Fibroblast of skin of scalp (primary cell): ENCODE results near the gene PAPLN.

Experiments used
- DNase-seq: peaks from one replicate; pipeline ENCODE4 v3.0.0-alpha.2; 2013

Gene PAPLN

DNA sequence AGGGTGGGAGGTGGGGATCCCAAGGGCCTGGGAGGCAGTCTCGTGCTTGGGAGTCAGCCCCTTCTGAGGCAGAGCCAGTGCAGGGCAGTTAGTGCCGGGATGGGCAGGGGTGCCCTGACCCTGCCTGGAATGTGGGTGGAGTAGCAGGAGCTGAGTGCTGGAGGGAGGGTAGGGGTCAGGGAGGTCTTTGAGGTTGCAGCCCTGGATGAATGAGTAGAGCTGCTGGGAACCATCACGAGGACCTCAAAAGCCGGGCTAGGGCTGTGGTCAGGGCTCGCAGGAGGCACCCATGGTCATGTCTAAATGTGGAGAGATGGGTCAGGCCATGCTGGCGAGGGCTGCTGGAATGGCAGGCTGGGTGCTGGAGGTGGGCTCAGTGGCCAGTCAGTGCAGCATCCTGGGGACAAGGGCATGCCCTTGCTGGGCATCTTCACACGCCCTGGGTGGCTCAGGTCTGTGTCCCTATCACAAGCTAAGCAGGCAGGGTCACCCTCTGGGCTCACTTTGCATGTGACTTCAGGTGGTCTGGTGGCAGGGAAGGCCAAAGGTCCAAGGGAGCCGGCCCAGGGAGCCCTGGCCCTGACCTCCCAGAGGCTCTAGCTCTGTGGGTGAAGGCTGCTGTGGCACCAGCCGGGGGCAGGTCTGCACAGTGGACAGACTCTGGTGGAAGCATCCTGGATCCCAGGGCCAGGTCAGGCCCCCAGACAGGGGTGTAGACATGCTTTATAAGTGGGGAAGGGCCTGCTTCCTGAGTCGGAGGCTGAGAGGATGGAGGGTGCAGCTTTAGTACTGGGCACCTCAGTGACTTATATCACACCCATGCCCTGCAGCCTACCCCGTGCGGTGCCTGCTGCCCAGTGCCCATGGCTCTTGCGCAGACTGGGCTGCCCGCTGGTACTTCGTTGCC is 24.5 kb downstream of the PAPLN start:
- no peak for DNase-seq

DNA sequence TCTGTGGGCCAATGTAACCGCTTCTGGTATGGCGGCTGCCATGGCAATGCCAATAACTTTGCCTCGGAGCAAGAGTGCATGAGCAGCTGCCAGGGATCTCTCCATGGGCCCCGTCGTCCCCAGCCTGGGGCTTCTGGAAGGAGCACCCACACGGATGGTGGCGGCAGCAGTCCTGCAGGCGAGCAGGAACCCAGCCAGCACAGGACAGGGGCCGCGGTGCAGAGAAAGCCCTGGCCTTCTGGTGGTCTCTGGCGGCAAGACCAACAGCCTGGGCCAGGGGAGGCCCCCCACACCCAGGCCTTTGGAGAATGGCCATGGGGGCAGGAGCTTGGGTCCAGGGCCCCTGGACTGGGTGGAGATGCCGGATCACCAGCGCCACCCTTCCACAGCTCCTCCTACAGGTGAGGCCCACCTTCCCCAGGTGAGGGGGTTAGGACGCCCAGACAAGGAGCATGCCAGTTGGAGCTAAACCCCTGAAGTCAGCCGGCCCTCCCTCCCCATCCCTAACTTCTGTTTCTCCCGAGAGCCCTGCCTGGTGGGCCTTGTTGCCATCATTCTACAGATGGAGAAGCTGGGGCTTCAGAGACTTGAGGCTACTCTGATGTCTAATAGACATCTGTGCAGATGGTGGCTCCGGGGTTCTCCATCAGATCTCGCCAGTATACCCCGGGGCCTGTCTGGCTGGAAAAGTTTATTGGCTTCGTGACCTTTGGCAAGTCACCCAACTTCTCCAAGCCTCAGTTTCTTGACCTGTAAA is 25.3 kb downstream of the PAPLN start:
- DNase-seq = no peak

DNA sequence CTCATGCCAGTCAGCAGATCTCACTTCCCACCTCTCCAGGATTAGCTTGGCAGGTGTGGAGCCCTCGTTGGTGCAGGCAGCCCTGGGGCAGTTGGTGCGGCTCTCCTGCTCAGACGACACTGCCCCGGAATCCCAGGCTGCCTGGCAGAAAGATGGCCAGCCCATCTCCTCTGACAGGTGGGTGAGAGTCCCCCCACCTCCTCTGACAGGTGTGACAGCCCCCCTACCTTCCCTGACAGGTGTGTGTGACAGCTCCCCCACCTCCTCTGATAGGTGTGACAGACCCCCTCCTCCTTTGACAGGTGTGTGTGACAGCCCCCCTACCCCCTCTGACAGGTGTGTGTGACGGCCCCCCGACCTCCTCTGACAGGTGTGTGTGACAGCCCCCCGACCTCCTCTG is 26.3 kb downstream of the PAPLN start:
- no peak for DNase-seq

DNA sequence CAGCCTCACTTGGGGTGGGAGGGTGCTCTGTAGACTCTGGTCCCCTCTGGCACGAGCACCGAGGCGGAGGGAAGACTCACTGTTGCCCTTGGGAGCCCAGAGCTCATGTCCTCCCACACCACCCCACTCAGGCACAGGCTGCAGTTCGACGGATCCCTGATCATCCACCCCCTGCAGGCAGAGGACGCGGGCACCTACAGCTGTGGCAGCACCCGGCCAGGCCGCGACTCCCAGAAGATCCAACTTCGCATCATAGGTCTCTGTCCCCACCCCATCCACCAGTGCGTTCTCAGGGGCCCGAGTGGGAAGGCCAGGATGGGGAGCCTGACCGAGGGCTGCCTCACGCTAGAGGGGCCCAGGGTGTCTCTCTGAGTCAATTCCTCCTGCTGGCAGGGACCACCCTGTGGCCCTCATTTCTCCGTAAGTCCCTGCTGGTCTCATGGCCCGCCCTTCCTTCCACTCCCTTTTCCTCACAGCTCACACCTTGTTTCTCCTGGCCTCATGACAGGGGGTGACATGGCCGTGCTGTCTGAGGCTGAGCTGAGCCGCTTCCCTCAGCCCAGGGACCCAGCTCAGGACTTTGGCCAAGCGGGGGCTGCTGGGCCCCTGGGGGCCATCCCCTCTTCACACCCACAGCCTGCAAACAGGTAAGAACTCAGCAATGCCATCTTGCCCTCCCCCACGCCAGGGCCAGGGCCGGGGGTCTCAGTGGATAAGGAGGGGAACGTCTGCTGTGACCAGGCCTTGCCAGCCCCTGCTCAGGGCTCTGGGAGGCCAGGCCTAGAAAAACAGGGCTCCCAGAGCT is 27.0 kb downstream of the PAPLN start:
- DNase-seq = no peak

DNA sequence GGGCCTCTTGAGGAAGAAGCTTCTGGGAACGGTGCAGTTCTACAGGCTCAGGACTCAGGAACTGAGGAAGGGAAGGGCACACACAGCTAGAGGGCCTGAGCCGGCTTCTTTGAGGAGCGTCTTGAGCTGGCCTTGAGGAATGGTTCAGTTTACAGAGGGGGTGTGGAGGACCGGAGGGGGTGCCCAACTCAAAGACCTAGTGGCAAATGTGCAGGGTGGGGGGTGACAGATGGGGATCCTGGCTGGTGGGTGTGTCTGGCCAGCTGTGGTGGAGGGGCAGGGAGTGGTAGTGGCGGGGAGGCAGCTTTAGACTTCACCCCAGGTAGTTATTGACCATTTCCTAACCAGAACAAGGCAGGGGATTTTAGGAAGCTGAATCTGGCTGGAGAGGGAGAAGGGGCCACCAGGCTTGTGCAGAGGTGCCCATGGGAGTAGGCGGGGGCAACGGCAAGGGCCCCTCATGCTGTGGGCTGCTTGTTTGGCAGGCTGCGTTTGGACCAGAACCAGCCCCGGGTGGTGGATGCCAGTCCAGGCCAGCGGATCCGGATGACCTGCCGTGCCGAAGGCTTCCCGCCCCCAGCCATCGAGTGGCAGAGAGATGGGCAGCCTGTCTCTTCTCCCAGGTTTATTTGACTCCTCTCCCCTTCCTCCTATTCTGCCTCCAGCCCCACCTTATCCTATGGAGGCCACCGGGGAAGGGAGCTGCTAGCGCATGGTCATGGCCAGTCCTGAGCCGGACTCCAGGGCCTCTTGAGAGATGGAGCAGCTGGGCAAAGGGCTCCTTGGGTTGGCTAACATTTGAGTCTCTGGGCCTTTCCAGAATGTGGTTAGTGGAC is 27.8 kb downstream of the PAPLN start:
- no peak for DNase-seq

DNA sequence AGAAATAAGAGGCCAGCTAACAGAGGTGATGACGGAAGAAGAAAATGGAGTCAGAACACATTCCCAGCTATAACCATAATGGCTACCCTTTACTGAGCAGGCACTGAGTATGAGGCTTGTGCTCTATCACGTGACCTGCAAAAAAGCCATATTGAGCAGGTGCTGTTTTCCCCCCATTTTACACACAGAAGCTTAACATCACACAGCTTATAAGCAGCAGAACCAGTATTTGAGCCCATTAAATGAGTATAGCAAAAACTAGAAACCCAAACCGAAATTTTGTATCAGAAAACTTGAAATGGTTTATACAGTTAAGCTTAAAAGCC is 28.4 kb downstream of the PAPLN start:
- DNase-seq = no peak

DNA sequence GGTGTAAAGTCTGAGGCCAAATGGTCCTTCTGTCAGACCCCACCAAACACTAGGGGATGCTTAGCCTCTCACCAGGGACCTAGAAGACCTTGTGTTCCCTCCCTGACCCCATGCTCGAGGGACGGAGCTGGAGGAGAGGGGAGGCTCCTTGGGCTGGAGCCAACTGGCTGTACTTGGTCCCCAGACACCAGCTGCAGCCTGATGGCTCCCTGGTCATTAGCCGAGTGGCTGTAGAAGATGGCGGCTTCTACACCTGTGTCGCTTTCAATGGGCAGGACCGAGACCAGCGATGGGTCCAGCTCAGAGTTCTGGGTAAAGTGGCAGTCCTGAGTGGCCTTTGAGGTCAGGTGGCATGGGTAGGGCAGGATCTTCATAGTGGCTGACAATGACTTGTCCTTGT is 29.0 kb downstream of the PAPLN start:
- DNase-seq = no peak

DNA sequence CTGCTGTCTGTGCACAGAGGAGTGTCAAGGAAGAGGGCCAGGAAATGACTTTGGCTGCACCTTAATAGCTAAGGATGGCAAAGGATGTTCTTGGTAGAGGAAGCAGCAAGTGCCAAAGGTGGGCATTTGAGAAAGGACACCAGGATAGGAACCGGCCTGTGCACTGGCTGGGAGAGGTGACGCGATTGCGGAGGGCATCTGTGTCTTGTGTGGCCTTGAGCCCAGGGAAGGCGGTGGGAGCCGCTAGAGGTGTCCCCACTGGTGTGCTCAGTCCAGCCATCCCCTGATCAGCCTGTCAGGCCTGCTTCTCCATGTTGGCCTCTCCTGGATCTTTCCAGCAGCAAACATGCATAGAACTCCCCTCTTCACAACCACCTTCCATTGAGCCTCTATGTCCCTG is 30.2 kb downstream of the PAPLN start:
- no peak for DNase-seq

DNA sequence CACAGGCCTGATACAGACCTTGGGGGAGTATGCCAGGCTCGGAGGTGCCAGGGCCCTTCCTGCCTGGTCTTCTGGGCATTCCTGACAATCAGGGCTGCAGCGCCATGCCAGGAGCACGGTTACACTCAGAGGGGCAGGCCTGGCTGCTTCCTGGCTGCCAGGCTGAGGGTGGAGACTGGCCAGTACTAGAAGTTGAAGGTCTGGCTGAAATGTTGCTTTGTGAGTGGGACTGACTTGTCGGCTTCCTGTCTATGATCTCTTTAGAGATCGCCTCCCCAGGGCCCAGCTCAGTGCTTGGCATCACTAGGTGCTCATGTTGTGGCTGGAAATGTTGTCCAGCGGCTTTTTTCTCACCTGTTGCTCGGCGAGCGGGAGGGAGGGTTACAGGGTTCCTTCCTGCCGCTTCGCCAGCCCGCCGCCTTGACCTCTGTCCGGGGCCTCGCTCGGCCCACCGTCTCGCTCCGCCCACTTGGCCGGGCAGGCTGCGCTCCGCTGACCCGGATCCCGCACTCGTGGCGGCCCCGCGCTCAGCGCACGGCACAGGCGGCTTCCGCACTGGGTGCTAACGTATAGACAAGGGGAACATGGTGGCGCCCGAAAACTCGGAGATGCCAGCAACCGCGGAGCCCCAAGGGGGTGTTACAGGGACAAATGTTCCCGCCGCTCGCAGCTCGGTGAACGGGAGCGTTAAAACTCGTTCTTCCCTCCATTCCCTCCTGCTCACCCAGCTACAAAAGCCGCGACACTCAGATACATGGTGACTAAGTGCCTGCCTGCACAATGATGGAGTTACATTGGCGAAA is 32.6 kb downstream of the PAPLN start:
- DNase-seq = no peak

DNA sequence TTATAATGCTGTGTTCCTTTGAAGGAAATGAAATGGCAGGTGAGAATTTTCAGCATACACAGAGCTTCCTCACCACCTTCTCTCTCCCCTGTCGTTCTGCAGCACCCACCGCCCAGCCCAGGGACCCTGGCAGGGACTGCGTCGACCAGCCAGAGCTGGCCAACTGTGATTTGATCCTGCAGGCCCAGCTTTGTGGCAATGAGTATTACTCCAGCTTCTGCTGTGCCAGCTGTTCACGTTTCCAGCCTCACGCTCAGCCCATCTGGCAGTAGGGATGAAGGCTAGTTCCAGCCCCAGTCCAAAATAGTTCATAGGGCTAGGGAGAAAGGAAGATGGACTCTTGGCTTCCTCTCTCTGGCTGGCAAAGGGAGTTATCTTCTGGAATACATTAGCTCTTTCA is 35.1 kb downstream of the PAPLN start:
- DNase-seq = no peak

DNA sequence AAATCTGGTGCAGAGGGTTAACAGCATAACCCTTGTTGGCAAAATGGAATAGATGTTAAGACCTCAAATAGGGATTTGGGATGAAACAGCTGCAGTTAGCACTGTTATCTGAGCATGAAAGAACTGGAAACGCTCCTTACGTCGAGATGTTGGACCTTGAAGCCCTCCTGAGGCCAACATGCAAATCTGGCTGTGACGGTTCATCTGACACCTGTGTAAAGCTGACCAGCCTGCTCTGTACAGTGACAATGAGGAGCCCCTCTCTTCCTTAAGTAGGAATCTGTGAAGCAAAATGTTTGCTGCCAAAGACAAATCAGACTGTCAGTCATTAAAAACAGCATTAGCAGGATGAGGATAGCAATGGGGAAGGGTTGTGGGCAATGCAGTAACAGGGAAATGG is 36.5 kb downstream of the PAPLN start:
- DNase-seq = no peak

DNA sequence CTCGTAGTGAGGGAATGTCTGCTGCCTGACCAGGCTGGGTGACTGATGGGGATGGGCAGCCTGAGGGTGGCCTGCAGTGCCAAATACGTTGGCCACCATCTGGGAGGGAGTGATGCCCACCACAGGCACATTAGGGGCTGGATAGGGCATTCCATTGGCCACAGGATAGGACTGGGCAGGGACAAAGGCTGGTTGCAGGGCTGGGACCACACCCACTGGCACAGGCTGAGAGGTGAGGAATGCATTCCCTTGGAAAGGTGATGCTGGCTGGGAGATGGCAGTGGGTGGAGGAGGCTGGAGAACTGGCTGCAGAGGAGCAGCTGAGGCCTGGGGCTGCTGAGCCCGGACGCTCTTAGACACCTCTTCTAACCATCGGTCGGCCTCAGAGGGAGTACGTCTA is 39.5 kb downstream of the PAPLN start:
- DNase-seq = no peak

DNA sequence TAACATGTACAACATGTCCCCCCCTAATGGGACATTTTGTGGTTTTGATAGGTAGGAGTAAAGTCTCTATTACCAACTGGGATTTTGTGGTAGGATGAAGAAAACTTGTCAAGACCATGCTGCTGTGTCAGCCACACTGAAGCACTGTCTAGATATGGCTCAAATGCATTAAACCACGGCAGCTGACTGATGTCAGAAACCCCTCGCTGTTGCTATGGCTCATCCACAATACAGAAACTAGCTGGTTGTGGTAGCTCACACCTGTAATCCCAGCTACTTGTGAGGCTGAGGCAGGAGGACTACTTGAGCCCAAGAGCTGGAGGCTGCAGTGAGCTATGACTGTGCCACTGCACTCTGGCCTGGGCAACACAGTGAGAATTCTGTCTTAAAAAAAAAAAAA is 40.1 kb downstream of the PAPLN start:
- DNase-seq = no peak

DNA sequence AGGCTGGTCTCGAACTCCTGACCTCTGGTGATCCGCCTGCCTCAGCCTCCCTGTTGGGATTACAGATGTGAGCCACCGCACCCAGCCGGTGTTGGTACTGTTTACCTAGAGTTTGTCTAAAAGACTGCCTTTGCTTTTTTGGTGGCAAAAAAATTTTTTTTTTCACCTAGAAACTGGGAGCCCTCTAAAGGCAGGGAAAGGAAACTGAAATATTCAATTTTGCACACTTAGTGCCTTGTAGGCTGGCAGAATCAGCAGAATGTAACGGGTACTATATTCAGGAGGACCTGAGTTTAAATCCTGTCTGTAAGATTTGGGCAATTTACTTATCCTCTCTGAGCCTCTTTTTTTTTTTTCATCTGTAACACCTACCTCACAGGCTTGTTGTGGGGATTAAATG is 43.6 kb downstream of the PAPLN start:
- no peak for DNase-seq

DNA sequence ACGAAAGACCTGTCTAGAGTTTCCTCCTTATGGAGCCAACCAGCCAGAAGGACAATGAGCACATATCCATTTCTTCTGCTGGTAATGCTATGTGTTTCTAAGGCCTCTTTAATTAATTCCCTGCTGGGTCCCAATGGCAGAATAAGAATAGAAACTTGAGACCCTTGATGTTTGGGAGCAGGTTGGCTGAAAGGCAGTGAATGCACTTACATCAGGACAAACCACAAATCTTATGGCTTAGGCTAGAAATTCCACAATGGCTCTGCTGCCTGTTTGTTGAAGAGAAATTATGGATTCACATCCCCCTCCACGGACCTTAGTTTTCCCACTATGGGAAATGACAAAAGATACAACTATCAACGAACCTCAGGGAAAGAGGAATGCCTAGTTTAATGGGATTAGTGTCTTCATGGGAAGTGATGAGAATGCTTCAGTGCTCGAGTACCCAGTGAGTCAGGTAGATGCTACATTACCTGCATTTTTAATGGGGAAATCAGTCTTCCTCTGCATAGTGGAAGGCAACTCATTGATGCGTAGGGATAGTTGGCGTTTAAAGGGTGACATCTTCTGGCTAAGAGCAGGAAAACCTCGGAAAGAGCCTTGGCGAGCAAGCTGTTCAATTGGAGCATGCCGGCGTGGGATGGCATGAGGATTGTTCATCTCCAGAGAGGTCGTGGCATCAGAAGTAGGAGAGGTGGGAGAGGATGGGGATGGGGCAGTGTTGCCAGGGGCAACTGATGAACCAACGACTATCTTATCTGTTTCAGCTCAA is 46.5 kb downstream of the PAPLN start:
- peak; percentile 47 for DNase-seq

DNA sequence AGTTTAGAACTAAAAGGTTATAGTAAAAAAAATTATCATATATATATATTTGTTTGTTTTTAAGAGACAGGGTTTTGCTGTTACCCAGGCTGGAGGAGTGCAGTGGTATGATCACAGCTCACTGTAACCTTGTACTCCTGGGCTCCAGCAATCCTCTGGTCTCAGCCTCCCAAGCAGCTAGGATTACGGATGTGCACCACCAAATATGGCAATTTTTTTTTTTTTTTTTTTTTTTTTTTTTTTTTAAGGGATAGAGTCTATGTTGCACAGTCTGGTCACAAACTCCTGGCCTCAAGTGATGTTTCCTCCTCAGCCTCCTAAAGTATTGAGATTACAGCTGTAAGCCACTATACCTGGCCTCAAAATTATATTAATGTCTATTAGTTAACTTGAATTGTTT is 48.7 kb downstream of the PAPLN start:
- DNase-seq = no peak

DNA sequence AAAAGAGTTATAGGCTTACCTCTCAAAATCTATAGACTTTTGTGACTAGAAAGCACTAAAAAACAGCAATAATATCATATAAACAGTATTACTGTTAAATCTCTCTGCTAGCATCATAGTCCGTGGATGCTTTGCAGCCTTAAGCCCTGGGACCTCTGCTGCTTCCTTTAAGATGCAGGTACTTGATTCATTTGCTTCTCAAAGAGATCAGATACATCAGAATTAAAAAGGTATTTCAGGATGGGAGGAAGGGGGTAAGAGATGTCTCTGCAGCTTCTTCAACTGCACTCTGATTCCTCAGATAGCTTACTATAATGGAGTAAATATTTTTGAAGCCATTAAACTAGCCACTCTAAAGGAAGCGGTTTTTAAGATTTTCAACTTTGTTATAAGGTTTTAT is 49.3 kb downstream of the PAPLN start:
- DNase-seq = no peak

DNA sequence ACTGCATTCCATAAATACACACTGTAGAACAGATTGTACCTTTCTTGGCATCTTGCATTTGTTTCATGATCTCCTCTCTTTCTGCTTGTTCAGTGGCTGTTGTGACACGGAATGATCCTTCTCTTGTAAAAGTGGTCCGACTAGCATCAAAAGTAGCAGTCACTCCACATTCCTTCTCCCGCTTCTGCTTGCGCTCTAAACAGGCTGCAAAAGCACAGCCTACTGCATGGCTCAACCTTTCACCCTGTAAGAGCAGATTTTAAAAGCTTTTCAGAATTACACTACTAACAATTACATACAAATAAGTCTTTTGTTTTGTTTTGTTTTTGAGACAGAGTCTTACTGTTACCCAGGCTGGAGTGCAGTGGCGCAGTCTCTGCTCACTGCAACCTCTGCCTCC is 49.8 kb downstream of the PAPLN start:
- no peak for DNase-seq

DNA sequence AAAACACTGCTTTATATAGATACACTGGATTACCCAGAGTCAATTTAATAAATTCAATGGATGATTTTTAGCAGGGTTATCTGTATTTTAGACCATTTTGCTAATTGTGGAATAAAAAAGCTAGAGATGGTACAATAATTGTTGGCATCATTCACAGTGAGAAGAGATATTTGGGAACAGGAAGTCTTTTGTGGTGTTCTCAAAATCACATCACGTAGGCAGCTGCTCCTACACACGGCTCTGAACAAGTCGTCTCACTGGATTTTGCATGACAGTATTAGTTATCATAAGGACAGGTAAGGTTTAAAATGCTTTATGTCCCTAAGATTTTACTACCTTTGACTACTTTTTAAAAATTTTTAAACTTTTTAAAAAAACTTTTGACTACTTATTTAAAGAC is 52.0 kb downstream of the PAPLN start:
- no peak for DNase-seq

DNA sequence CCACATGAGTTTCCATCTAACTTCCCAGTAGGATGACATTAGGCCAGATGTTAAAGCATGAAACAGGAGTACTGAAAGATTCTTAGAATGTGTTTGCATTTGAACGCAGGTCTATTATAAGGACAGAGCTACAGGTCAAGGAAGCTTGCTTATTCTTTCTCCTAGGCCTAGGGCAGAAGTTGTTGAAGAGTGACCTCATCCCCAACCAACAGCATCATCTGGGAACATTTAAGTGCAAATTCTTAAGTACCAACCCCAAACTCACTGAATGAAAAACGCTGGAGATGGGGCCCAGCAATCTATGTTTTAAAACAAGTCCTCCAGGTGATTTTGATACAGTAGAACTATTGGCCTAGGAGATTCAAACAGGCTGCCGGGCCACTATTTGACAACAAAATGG is 52.4 kb downstream of the PAPLN start:
- DNase-seq = no peak

DNA sequence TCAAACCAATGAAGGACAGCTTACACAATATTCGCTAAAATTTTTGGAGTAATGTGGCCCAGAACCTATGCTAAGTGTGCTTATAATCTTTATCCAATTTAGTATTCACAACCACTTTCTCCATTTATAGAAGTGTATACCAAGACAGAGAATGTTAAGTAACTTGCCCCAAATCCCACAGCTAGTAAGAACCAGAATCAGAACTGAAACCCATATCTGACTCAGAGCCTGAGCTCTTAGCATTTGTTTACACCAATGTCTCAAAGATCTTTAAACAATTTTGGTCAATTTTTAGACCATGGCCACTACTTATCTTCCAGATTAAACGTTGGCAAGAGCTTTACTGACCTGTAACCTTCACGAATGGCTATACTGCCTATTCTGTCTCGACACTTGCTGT is 53.0 kb downstream of the PAPLN start:
- DNase-seq = no peak
